NCI-H1092 (cell line): ENCODE data around the gene PMS1.
"Not testable (repeated sequence)": the region's sequence is repeated elsewhere in the genome, so short reads cannot be mapped to it uniquely, and the experiment has no call there.

Source experiments
- DNase-seq: peaks from one replicate; lab custom pipeline; 2025; lab: John Stamatoyannopoulos, UW

Gene PMS1

GRCh38 chr2:189818249-189819038, 34.2 kb downstream of the PMS1 start:
- no peak for DNase-seq

- DNase-seq = no peak
Observed at GRCh38 chr2:189819297-189819704, 35.1 kb downstream of the PMS1 start.

- DNase-seq = no peak
Observed at GRCh38 chr2:189821953-189822748, 37.9 kb downstream of the PMS1 start.

GRCh38 chr2:189824694-189825396, 40.6 kb downstream of the PMS1 start:
- no peak for DNase-seq

GRCh38 chr2:189826039-189826438, 41.8 kb downstream of the PMS1 start:
- no peak for DNase-seq

- no peak for DNase-seq
Observed at GRCh38 chr2:189829102-189829833, 45.0 kb downstream of the PMS1 start.

GRCh38 chr2:189830510-189830909, 46.3 kb downstream of the PMS1 start:
- DNase-seq = no peak

- DNase-seq = no peak
Observed at GRCh38 chr2:189834059-189834458, 49.8 kb downstream of the PMS1 start.

- DNase-seq = not testable (repeated sequence)
Observed at GRCh38 chr2:189834642-189835041, 50.4 kb downstream of the PMS1 start.

GRCh38 chr2:189835855-189836558, 51.8 kb downstream of the PMS1 start:
- no peak for DNase-seq

- DNase-seq = no peak
Observed at GRCh38 chr2:189836644-189837043, 52.4 kb downstream of the PMS1 start.

- no peak for DNase-seq
Observed at GRCh38 chr2:189837326-189837725, 53.1 kb downstream of the PMS1 start.

GRCh38 chr2:189841019-189841418, 56.8 kb downstream of the PMS1 start:
- no peak for DNase-seq

GRCh38 chr2:189848276-189848675, 64.0 kb downstream of the PMS1 start:
- no peak for DNase-seq

- no peak for DNase-seq
Observed at GRCh38 chr2:189849550-189849949, 65.3 kb downstream of the PMS1 start.

- no peak for DNase-seq
Observed at GRCh38 chr2:189851174-189851826, 67.0 kb downstream of the PMS1 start.

- no peak for DNase-seq
Observed at GRCh38 chr2:189854187-189854586, 69.9 kb downstream of the PMS1 start.

GRCh38 chr2:189854940-189855339, 70.7 kb downstream of the PMS1 start:
- no peak for DNase-seq

GRCh38 chr2:189858291-189858690, 74.0 kb downstream of the PMS1 start:
- no peak for DNase-seq

- DNase-seq = no peak
Observed at GRCh38 chr2:189860161-189860560, 75.9 kb downstream of the PMS1 start.

- DNase-seq = no peak
Observed at GRCh38 chr2:189862751-189863150, 78.5 kb downstream of the PMS1 start.
